HG02642 (cell line): ENCODE results near the gene YBEY.
"Not testable (repeated sequence)": the region's sequence is repeated elsewhere in the genome, so short reads cannot be mapped to it uniquely, and the experiment has no call there.

Experiments used
- ATAC-seq: cut with Tn5 transposase; IDR thresholded peaks from one replicate; pipeline ENCODE4 v1.9.1; 2021; ENCODE audit warnings: mild to moderate bottlenecking; ENCODE audit not compliant: unreplicated experiment, poor library complexity

YBEY gene

DNA sequence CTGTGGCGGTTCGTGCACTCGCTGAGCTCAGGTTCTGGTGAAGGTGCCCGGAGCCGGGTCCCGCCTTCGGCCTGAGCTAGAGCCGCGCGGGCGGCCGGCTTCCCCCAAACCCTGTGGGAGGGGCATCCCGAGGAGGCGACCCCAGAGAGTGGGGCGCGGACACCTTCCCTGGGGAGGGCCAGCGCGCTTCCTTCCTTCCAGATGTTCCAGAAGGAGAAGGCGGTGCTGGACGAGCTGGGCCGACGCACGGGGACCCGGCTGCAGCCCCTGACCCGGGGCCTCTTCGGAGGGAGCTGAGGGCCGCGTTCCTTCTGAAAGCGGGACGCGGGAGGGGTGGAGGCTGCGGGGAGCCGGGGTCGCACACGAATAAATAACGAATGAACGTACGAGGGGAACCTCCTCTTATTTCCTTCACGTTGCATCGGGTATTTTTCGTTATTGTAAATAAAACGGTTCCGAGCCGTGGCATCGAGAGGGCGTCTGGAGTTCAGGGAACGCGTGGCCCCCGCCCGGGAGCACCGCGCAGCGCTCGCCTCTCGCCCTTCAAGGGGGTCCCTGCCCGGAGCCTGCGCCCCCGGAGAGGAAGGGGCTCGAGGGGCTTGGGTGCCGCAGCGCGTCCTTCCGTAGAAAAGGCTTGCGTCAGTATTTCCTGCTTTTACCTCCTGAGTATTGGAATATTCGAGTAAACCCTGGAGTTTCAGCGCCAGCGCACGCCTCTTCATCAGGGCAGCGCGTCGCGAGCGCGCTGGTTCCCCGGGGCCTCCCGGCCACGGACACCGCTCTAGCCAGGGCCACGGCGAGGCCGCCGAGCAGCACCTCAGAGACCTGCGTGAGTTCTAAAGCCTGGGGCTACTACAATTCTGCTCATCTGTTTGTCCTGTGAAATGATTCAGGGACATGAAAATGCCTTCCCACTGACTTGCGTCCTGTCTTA lies 11.5 kb downstream of the YBEY start:
- no peak for ATAC-seq

DNA sequence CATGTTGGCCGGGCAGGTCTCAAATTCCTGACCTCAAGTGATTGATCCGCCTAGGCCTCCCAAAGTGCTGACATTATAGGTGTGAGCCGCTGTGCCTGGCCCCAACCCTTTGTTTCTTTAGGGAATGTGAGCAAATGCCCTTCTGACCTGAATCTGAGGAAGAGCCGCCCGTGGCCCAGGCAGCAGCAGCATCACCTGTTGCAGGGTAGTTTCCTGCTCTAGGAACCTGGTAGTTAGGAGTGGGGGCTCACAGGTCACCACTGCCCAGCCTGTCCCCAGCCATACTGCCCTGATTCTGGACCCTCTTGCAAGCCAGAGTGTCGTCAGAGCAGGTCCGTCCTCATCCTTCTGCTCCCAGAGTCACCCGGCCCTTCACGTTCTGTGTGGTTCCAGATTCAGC lies 13.0 kb downstream of the YBEY start:
- no peak for ATAC-seq

DNA sequence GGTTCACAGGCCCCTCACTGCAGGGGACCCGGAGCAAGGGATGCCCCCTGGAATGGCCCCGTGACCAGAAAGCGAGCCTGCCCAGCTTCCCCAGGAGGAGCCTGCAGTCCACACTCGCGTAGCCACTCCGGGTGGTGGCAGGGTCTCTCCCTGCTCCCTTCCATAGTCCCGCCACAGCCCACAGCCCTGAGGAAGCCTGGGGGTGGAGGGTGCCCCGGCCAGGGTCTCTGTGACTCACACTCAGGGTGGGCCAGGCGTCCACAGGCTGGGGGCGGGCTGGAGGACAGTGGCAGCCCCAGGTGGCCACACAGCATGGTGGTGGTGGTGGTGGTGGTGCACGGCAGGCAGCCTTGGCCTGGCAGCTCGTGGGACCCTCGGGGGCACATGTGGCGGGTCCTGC lies 15.6 kb downstream of the YBEY start:
- ATAC-seq: no peak

DNA sequence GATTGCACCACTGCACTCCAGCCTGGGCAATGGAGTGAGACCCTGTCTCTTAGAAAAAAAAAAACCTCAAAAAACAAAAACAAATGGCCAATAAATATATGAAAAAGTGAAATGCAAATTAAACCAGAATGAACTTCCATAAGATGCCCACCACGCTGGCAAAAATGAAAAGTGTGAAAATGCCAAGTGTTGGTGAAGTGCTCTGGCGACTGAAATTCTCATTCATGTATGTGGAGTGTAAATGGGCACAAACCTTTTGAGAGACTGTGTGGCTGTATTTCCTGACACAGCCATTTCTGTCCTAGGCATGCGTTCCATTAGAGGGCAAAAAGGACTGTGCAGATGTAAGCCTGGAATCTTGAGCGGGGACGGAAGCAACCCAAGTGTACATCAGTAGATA lies 18.3 kb downstream of the YBEY start:
- ATAC-seq: no peak

DNA sequence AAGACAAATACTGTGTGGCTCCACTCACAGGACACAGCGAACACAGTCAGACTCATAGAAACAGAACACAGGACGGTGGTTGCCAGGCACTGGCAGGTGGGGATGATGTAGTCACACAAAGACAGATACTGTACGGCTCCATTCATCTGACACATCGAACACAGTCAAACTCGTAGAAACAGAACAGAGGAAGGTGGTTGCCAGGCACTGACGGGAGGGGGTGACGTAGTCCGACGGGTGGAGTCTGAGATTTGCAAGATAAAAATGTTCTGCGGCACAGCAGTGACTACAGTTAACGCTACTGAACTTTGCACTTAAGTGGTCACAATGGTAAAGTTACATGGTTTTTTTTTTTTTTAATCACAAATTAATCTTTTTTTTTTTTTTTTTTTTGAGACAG lies 18.8 kb downstream of the YBEY start:
- ATAC-seq: no peak

DNA sequence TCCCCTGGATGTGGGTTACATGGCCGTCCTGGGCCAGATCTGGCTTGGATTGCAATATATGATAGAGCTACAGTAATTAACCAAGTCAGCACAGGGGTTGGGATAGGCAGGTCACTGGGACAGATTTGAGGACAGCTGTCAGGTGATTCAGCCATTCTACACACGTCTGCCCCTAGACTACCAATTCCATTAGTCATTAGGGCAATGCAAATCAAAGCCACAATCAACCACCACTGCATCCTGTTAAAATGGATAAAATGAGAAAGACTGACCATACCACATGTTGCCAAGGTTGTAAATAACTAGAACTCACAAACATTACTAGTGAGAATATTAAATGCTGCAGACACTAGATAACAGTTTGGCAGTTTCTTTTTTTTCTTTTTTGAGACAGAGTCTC lies 21.5 kb downstream of the YBEY start:
- no peak for ATAC-seq

DNA sequence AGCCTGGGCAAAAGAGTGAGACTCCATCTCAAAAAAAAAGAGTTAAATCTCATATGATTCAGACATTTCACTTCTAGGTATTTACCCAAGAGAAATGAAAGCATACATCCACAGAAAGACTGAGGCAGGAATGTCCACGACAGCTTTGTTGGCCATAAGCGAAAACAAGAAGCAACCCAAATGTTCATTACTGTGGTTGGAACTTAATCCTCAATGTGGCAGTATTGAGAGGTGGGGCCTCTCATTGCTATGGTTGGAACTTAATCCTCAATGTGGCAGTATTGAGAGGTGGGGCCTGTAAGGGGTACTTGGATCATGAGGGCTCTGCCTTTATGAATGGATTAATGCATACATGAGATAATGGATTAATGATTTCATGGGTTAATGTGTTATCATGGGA lies 22.3 kb downstream of the YBEY start:
- no peak for ATAC-seq

DNA sequence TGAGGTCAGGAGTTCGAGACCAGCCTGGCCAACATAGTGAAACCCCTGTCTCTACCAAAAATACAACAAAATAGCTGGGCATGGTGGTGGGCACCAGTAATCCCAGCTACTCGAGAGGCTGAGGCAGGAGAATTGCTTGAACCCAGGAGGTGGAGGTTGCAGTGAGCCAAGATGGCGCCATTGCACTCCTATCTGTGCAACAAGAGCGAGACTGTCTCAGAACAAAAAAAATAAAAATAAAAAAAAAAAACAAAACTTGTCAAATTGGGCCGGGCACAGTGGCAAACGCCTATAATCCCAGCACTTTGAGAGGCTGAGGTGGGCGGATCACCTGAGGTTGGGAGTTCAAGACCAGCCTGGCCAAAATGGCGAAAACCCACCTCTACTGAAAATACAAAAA lies 24.1 kb downstream of the YBEY start:
- ATAC-seq: not testable (repeated sequence)

DNA sequence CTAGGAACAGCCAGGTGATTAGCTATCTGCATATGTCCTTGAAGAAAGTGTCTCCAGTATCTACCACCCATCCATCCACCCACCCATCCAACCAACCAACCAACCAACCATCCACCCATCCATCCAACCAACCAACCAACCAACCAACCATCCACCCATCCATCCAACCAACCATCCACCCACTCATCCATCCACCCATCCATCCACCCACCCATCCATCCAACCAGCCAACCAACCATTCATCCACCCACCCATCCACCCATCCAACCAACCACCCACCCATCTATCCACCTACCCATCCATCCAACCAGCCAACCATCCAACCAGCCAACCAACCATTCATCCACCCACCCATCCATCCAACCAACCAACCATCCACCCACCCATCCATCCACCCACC lies 25.4 kb downstream of the YBEY start:
- ATAC-seq: no peak

DNA sequence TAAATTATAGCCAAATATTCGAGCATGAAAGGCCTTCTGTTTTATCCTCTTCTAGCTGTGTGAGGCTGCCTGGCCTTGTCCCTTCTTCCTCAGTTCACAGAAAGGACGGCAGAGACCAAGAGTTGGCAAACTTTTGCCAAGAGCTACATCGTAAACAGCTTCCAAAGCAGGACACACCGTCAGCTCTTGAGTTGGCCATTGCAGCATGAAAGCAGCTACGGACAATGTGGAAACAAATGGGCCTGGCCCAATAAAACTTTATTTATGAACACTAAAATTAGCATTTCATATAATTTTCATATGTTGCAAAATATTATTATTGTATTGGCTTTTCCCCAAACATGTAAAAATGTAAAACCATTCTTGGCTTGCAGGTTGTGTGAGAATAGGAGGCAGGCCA lies 26.8 kb downstream of the YBEY start:
- no peak for ATAC-seq

DNA sequence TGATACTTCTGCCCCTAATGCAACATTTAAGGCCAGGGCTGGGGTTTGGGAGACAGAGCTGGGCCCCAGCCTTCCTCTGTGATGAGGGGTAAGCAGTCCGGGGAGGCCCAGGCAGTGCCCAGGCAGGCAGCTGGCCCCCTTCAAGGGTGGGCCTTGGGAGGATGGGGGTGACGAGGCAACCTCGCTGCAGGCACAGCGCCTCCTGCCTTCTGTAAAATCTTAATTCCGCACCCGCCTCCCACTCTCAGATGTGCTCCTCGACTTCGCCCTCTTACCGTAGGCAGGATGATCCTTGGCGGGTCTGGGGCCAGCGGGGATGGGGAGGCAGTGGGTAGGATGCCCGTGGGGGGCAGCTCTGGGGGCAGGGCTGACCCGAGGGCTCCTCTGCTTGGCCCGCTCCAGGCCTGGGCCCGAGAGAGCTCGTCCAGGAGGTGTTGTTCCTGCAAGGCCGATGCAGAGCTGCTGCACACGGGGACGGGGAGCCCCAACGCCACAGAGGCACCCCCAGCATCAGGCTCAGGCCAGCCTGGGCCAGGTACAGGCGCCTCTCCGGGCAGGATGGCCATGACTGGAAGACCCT lies 28.4 kb downstream of the YBEY start:
- no peak for ATAC-seq

DNA sequence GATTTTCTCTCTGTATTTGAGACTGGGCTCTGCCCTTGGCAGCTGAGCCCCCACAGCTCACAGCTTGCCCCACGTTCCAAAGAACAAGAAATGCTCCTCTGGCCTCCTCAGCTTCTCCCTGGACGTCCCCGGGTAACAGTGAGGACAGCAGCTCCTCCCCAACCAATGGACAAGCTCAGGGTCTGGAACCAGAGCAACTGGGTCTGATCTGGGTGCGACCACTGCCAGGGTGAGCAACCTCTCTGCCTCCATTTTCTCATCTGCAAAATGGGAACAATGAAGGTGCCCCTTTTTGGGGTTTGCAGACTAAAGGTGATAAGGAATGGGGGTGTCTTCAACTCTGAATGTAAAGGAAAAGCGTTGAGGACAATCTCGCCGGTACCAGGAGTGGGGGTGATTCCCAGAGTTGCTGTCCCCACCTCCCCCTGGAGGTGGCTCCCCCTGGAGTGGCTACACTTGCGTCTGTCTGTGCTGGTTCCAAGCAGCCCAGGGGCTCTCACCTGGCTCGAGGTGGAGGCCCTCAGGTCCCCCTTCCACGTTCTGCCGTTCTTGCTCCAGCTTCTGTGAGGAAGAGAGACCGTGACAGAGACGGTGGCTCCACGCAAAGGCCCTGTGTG lies 30.7 kb downstream of the YBEY start:
- ATAC-seq: no peak

DNA sequence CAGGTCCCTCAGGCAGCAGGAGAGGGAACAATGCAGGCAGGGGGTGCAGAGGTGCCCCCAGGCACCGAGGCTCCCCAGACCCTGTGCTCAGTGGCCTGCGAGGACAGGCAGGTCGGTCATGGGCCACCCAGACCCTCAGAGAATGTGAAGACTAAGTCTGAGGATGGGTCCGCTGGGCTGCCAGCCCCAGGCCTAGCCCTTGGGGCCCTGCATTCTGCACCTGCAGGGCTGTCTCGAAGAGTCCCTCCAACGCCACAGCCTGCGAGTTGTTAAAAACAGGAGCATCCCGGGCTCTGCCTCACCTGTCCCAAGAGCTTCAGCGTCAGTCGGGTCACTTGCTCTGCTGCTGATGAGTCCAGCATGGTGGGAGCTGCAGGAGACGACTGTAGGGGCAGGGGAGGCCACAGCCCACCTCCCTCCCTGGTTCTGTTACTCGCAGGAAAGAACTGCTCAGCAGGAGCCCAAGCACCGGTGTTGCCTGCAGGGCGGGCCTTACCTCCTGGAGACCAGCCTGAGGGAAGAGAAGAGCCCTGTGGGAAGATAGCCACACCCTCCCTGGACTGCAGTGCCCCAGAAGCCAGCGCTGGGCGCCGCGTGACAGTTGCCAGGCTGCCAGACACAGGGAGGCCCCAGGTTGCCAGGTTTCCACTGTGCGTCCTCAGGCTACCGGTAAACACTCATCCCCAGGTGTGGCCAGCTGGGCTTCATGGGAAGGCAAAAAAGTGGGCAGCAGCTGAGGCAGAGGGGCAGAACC lies 31.7 kb downstream of the YBEY start:
- no peak for ATAC-seq

DNA sequence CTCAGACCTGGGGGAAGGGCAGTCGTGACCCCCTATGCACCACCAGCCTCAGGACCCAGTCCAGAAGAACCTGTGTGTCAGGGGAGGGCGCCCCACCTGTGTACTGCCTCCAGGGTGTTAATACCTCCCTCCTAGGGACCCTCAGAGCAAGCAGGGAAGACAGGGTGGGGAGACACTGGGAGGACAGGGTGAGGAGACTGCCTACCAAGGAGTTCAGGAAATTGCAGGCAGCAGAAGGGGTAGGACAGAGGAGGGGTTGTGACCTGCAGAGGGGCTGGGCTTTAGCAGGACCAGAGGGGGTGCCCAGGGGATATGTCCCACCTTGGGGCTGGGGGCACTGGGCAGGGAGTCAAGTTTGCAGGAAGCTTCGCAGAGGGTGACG lies 32.3 kb downstream of the YBEY start:
- ATAC-seq: no peak

DNA sequence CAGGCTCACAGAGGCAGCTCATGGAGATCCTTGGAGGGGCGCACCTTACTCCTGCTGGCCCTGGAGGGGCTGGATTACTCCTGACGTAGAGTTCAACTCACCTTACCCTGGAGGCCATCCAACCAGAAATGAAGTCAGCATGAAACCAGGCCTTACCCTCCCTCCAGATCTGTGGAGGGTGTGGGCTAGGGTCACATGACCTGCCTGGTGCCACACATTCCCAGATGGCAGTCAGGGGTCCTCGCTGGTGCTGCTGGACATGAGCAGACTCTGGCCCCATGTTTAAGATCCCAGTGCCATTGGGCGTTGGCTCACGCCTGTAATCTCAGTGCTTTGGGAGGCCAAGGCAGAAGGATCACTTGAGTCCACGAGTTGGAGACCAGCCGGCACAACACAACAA lies 33.0 kb downstream of the YBEY start:
- no peak for ATAC-seq

DNA sequence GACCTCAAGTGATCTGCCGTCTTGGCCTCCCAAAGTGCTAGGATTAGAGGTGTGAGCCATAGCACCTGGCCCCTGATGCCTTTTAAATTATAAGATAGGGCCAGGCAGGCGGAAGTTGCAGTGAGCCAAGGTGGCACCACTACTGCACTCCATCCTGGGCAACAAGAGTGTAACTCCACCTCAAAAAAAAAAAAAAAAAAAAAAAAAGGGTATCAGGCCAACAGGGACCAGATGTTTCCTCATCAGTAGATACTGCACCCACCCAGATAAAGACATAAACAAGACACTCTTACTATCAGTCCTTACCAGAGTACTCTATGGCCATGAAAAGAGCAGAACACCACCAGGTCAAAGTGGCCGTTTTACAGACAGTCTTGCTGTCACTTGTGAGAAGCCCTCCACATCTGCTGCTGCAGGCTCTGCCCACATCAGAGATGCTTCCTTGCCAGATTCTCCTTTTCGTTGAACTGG lies 34.2 kb downstream of the YBEY start:
- ATAC-seq: no peak

DNA sequence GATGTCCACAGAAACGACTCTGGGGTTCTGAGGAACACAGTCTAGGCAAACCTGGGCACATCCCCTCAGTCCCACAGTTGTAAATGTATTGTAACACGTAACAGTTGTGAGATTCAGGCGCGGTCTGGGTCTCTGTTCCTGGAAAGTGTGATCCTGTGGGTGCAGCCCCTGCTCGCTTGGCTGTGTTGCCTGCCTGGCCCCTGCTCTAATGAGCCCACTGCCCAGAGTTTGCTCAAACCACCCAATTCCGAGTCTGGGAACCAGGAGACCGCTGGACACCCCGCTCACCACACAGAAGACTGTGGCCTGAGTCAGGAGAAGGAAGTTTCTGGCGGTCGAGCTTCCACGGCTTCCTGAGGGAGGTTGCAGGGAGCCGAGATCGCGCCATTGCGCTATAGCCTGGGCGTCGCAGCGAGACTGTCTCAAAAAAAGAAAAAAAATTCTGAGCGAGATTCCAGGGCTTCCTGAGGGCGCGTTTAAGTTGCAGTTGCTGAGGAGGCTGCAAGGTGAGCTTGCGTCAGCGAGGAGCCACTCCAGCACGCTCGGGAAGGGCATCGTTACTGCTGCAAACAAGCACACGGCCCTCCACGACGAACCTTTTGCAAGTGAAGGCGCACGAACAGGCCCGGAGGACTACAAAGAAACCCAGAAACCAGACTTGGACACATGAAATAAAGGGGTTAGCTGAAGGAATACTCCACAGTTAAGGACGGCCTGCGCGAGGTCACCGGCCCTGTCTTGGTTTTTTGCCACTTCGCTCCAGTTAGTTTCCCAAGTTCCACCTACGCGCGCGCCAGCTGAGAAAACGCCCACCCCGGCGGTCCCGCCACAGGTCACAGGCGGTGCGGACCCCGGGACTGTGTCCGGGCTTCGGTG lies 36.4 kb downstream of the YBEY start:
- ATAC-seq: no peak

DNA sequence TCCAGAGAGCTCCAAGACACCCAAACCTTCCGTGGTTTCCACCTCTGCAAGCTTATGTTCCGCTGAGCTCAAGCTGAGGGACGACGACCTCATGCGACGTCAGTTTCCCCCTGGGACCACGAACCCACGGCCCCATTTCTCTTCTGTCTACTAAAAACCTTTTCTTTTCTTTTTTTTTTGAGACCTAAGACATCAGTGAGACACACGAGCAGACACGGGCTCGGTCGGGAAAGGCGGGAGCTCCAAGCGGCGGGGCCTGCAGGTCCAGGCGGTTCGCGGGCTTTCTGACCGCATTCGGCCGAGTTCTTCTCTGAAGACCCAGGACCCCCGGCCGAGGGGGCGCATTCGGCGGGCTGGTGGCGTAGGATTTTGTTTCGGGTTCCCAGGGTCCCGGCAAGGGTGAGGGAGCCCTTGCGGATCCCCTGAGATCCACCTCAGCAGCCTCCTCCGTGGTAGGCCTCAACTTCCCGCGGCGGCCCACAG lies 37.1 kb downstream of the YBEY start:
- peak; percentile 4 for ATAC-seq

DNA sequence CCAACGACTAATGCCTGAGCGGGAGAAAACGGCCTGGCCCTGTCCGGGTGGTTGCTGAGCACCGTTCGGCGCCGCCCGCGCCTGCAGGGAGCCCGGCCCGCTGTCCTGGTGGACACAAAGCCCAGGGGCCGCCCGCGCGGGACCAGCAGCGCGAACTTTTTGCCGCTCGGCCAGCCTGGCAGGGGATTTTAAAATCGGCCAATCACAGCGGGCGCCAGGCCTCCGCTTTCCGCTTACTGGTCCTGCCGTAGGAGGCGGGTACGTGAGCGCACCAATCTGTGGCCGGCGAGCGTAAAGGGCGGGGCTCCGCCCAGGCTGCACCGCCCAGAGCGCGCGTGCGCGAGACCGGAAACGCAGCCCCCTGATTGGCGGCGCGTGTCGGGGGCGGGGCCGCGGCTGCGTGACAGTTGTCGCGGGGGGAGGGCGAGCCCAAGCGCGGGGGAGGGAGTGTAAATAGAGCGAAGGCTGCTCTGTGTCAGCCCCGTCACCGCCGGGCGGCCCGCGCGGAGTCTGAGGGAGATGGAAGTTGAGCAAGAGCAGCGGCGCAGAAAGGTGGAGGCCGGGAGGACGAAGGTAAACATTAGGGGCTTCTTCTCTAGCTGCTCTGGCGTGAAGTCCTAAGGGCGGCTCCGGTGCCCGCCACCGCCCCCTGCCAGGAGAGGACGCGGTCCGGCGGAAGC lies 37.7 kb downstream of the YBEY start, which contains the start of the genes C21orf58 and PCNT:
Gene C21orf58, minus strand, starts transcription at position 161 of the 680 bp plus-strand sequence. CDS start 1,132 bp downstream, outside the sequence.
Gene PCNT, plus strand, starts transcription at position 447 of the 680 bp plus-strand sequence. Its CDS starts 73 bp downstream, at position 520.
- peak; percentile 79 for ATAC-seq
